HCT116 (cell line): ENCODE data around the gene GNAT1. TPM values are rescaled to one million over a fixed set of nuclear protein-coding genes. Genes with fewer than 3 reads are reported as not detected.

Source experiments
- ATAC-seq: fragments of 200-7000 bp; cut with Tn5 transposase; 2 replicates; pipeline ENCODE4 v1.9.1; 2020; ENCODE audit warnings: mild to moderate bottlenecking, moderate library complexity
- BruUV-seq: library from RNA; stranded (reverse); fragments of 400-500 nt; replicated peaks from 2 replicates; lab custom pipeline; 2021; lab: Mats Ljungman, UMichigan
- CTCF ChIA-PET: fragments of 300-600 bp; sonication (Branson Sonifier 250); formaldehyde crosslinking; loops from one replicate; lab custom pipeline; 2021; ENCODE audit warnings: antibody characterized with exemption; lab: Charles Lee
- POLR2A ChIA-PET: fragments of 300-600, 350-600 bp; sonication (Branson Sonifier 250); formaldehyde crosslinking; loops from one replicate; lab custom pipeline; 2021; ENCODE audit warnings: antibody characterized with exemption; lab: Charles Lee
- RAD21 ChIA-PET, 2 experiments: fragments of 300-600 bp; sonication (Branson Sonifier 250); formaldehyde crosslinking; loops; one replicate each; lab custom pipeline; 2023; ENCODE audit warnings: low total read pairs in 2 of 2; ENCODE audit not compliant: uncharacterized antibody in 2 of 2, unreplicated experiment in 2 of 2, low non-redundant PET in 1 of 2; lab: Charles Lee
- DNase-seq: peaks from one replicate; pipeline ENCODE4 v3.0.0-alpha.2; 2010; ENCODE audit warnings: low read depth, low spot score
- H2AFZ ChIP-seq: fragments of 200-600 bp; shearing (Covaris generic), sonication (generic); 2 replicates; pipeline ENCODE4 v1.6.1; 2017; ENCODE audit warnings: low read depth, mixed run types, mixed read lengths, antibody characterized with exemption, low read length; ENCODE audit not compliant: poor library complexity, severe bottlenecking
- H3K27ac ChIP-seq: 2 replicates; pipeline ENCODE4 v1.5.1; 2012; ENCODE audit warnings: low read depth, low read length
- H3K27me3 ChIP-seq: fragments of 200-600 bp; sonication (generic); 2 replicates; pipeline ENCODE4 v1.6.1; 2016; ENCODE audit warnings: mixed run types, low read length, mixed read lengths; ENCODE audit not compliant: insufficient read depth
- H3K36me3 ChIP-seq, 2 experiments: fragments of 200-500 bp in 1 of 2; fragments of 200-600 bp in 1 of 2; sonication (Bioruptor generic) in 1 of 2; sonication (generic) in 1 of 2; 2 replicates each; pipeline versions ENCODE4 v1.5.1 to v1.6.1; 2014 to 2016; ENCODE audit warnings: low read length in 2 of 2, inconsistent platforms in 1 of 2, mixed read lengths in 1 of 2, mixed run types in 1 of 2; ENCODE audit not compliant: insufficient read depth in 2 of 2, control insufficient read depth in 1 of 2
- H3K4me1 ChIP-seq, 2 experiments: fragments of 200-600 bp in 1 of 2; sonication (generic) in 1 of 2; 2 replicates each; pipeline versions ENCODE4 v1.5.1 to v1.6.1; 2012 to 2017; ENCODE audit warnings: low read length in 2 of 2, inconsistent platforms in 1 of 2, mild to moderate bottlenecking in 1 of 2, mixed read lengths in 1 of 2, mixed run types in 1 of 2, moderate library complexity in 1 of 2; ENCODE audit not compliant: insufficient read depth in 2 of 2, control insufficient read depth in 1 of 2
- H3K4me2 ChIP-seq: fragments of 200-600 bp; sonication (generic); 2 replicates; pipeline ENCODE4 v1.6.1; 2017; ENCODE audit warnings: mixed run types, low read length, mixed read lengths
- H3K4me3 ChIP-seq, 2 experiments: fragments of 200-600 bp in 1 of 2; sonication (generic) in 1 of 2; replicated peaks in 1 of 2; 2 replicates each; pipeline ENCODE4 v1.5.1; 2011 to 2016; ENCODE audit warnings: low read length in 2 of 2, control low read depth in 1 of 2, low read depth in 1 of 2, mild to moderate bottlenecking in 1 of 2, mixed read lengths in 1 of 2, mixed run types in 1 of 2
- H3K79me2 ChIP-seq: fragments of 200-600 bp; sonication (generic); 2 replicates; pipeline ENCODE4 v1.6.1; 2017; ENCODE audit warnings: mild to moderate bottlenecking, mixed run types, low read length, moderate library complexity, mixed read lengths; ENCODE audit not compliant: insufficient read depth
- H3K9ac ChIP-seq: fragments of 200-600 bp; sonication (generic); 2 replicates; pipeline ENCODE4 v1.6.1; 2016; ENCODE audit warnings: low read length, mixed read lengths
- H3K9me2 ChIP-seq: fragments of 200-600 bp; sonication (generic), shearing (Covaris generic); 2 replicates; pipeline ENCODE4 v1.6.1; 2017; ENCODE audit warnings: mixed run types, mild to moderate bottlenecking, moderate library complexity; ENCODE audit not compliant: insufficient read depth
- H3K9me3 ChIP-seq, 2 experiments: fragments of 200-500 bp in 1 of 2; fragments of 200-600 bp in 1 of 2; sonication (Bioruptor generic) in 1 of 2; sonication (generic) in 1 of 2; 2 replicates each; pipeline ENCODE4 v1.6.1; 2014 to 2017; ENCODE audit warnings: low read length in 2 of 2, mixed read lengths in 2 of 2, inconsistent platforms in 1 of 2, low read depth in 1 of 2, mild to moderate bottlenecking in 1 of 2, mixed run types in 1 of 2, moderate library complexity in 1 of 2; ENCODE audit not compliant: control insufficient read depth in 1 of 2, insufficient read depth in 1 of 2
- H4K20me1 ChIP-seq: fragments of 200-600 bp; sonication (generic), shearing (Covaris generic); 2 replicates; pipeline ENCODE4 v1.6.1; 2017; ENCODE audit warnings: mixed run types, mild to moderate bottlenecking, moderate library complexity; ENCODE audit not compliant: insufficient read depth
- CTCF ChIP-seq, 3 experiments: fragments of 200-600 bp in 1 of 3; sonication (generic) in 1 of 3; IDR thresholded peaks in 2 of 3; conservative IDR thresholded peaks in 1 of 3; 2 replicates each; pipeline ENCODE4 v1.5.1; 2012 to 2017; ENCODE audit warnings: low read depth in 2 of 3, low read length in 2 of 3, antibody characterized with exemption in 1 of 3, borderline replicate concordance in 1 of 3, control low read depth in 1 of 3, mild to moderate bottlenecking in 1 of 3, mixed read lengths in 1 of 3, mixed run types in 1 of 3, moderate library complexity in 1 of 3; ENCODE audit not compliant: insufficient read depth in 1 of 3
- EZH2 ChIP-seq: fragments of 200-600 bp; sonication (generic); IDR thresholded peaks from 2 replicates; pipeline ENCODE4 v1.6.1; 2017; ENCODE audit warnings: antibody characterized with exemption, mixed run types
- MAX ChIP-seq: IDR thresholded peaks from 2 replicates; pipeline ENCODE4 v1.6.1; 2012
- POLR2A ChIP-seq: IDR thresholded peaks from 2 replicates; pipeline ENCODE4 v1.7.0; 2011; ENCODE audit warnings: borderline replicate concordance; ENCODE audit not compliant: insufficient read depth, insufficient read length; ENCODE audit errors: extremely low read depth
- POLR2AphosphoS5 ChIP-seq: IDR thresholded peaks from 2 replicates; pipeline ENCODE4 v1.6.1; 2011; ENCODE audit warnings: mild to moderate bottlenecking, low read depth, low read length, moderate library complexity
- SRF ChIP-seq: IDR thresholded peaks from 2 replicates; pipeline ENCODE4 v1.6.1; 2012; ENCODE audit warnings: low read depth
- intact Hi-C: fragments of 100-400 bp; cut with micrococcal nuclease; formaldehyde crosslinking; loops from 2 replicates; pipeline ENCODE4 v1.10.0; 2022
- total RNA-seq: library from RNA; stranded (reverse); gene quantifications from one replicate; pipeline ENCODE4 v1.2.1, GENCODE V29; 2021; ENCODE audit not compliant: unreplicated experiment

Gene GNAT1
- total RNA-seq, 1 experiment from 2014 or later: not detected

- no peaks in the 10 kb centered on the region for H3K36me3 ChIP-seq
- ChIA-PET CTCF (interaction anchor here (0.6 to 5.8 kb wide), 20 partner anchors 8 to 128 kb away, joined by 3 to 164 read pairs (median 8); no protein-coding TSS in a partner anchor), POLR2A (interaction anchor here (0.9 to 1.9 kb wide), 7 partner anchors 10 to 104 kb away, joined by 3 to 12 read pairs (median 3); partner anchors contain the start of genes HYAL3, NAA80 and SLC38A3), RAD21 (interaction anchor here (0.6 to 3.0 kb wide), 8 partner anchors 7 to 51 kb away, joined by 3 to 48 read pairs (median 7); partner anchors contain the start of gene SLC38A3 (in 1 of the 2))
- BruUV-seq: no TSS peak
- no peaks in the 10 kb centered on the region for H3K27me3 ChIP-seq
- H3K4me3 ChIP-seq: no peak overlapping the region
- H2AFZ ChIP-seq: no peak overlapping the region
- intact Hi-C loops: no loop called here
- TF ChIP-seq POLR2AphosphoS5 (no peak), MAX (peak; percentile 74), POLR2A (no peak), CTCF (IDR thresholded peaks at IDR 0.05 in 2 of 3, conservative IDR thresholded peaks at IDR 0.05 in 1 of 3; ENCODE audit: borderline replicate concordance in 1 of 3, insufficient read depth in 1 of 3, low read depth in 2 of 3, low read length in 2 of 3) (no peak), SRF (no peak), EZH2 (no peak)
- no peaks in the 10 kb centered on the region for H3K9me2 ChIP-seq
- DNase-seq (no peak), ATAC-seq (peak; percentile 7; the same call in 1 of the 2 replicates)
- H3K27ac ChIP-seq: no peak overlapping the region; the same call in 1 of the 2 replicates
- H3K9ac ChIP-seq: no peak overlapping the region
- no peaks in the 10 kb centered on the region for H3K79me2 ChIP-seq
- peak overlapping the region; percentile 65 for H3K4me2 ChIP-seq
- H3K9me3 ChIP-seq: no peaks in the 10 kb centered on the region
- no peaks in the 10 kb centered on the region for H4K20me1 ChIP-seq
- H3K4me1 ChIP-seq: peaks cover 8 to 19% of the 10 kb centered on the region in 2 experiments; a peak in 3 of 4 replicates
Observed at GRCh38 chr3:50195501-50196252, 4.3 kb downstream of the GNAT1 start.
